ENCODE data around the gene LRRC23. TPM values are rescaled to one million over a fixed set of nuclear protein-coding genes. Genes with fewer than 3 reads are reported as not detected.

The LRRC23 gene
- total and polyA plus RNA-seq, 2 of the 13 experiments (the other 11 are each of a cell fraction or from before 2014, with no cell fraction given), result 6.0 to 7.8 TPM

GRCh38 chr12:6890789-6891645, 13.6 kb upstream of the LRRC23 start (continued):
- TF ChIP-seq ZNF589 (CRISPR knock-in tag; conservative IDR thresholded peaks at IDR 0.05) (peak; percentile 70), GABPB1 (CRISPR knock-in tag; IDR thresholded peaks at IDR 0.05) (peak; percentile 85), MXD3 (CRISPR knock-in tag; IDR thresholded peaks at IDR 0.05) (peak; percentile 73; the same call in 1 of the 2 replicates), REXO4 (CRISPR knock-in tag; IDR thresholded peaks at IDR 0.05; ENCODE audit: borderline replicate concordance) (no peak), MLX (CRISPR knock-in tag; IDR thresholded peaks at IDR 0.05) (peak; percentile 91), TP53 (CRISPR knock-in tag; conservative IDR thresholded peaks at IDR 0.05) (no peak), MAFK (conservative IDR thresholded peaks at IDR 0.05 in 1 of 2, IDR thresholded peaks at IDR 0.05 in 1 of 2; ENCODE audit: low read length in 2 of 2) (peak; percentile 73 to 87), TOE1 (CRISPR knock-in tag; IDR thresholded peaks at IDR 0.05) (no peak), NCOA2 (CRISPR knock-in tag; IDR thresholded peaks at IDR 0.05) (no peak; the same call in 1 of the 2 replicates), TFAP4 (IDR thresholded peaks at IDR 0.05; ENCODE audit: borderline replicate concordance, low read depth) (peak; percentile 64; the same call in 1 of the 2 replicates), ZNF639 (CRISPR knock-in tag; conservative IDR thresholded peaks at IDR 0.05) (peak; percentile 72), TFDP2 (CRISPR knock-in tag; IDR thresholded peaks at IDR 0.05) (peak; percentile 95), ZNF335 (CRISPR knock-in tag; IDR thresholded peaks at IDR 0.05) (no peak), KLF16 (CRISPR knock-in tag; IDR thresholded peaks at IDR 0.05) (peak in 1 of 2 experiments; percentile 86; a peak in 1 of 4 replicates), RFX3 (CRISPR knock-in tag; IDR thresholded peaks at IDR 0.05) (no peak), MYC (CRISPR knock-in tag; IDR thresholded peaks at IDR 0.05; ENCODE audit: borderline replicate concordance) (peak; percentile 88), RERE (CRISPR knock-in tag; IDR thresholded peaks at IDR 0.05; ENCODE audit: low read depth) (peak; percentile 39; the same call in 1 of the 2 replicates)
